ENCODE measurements around the gene XCL1. TPM values are rescaled to one million over a fixed set of nuclear protein-coding genes. Genes with fewer than 3 reads are reported as not detected.

XCL1 gene
- total RNA-seq, 3 donors from 2014 or later = 0.33 TPM; not detected in 2

GRCh38 chr1:168628807-168629206 lies 52.4 kb downstream of the XCL1 start:
- TF ChIP-seq POLR2A (IDR thresholded peaks at IDR 0.05) (no peak), CTCF (IDR thresholded peaks at IDR 0.05) (no peak), POLR2AphosphoS5 (IDR thresholded peaks at IDR 0.05) (no peak)
- H3K4me3 ChIP-seq = no peak overlapping the region
- no peaks in the 10 kb centered on the region for H3K4me1 ChIP-seq
- no peak overlapping the region for H3K27ac ChIP-seq
- no peak for DNase-seq (ENCODE audit: low spot score in 2 of 2)
- H3K27me3 ChIP-seq = no peaks in the 10 kb centered on the region
- H3K9me3 ChIP-seq = no peaks in the 10 kb centered on the region
- intact Hi-C loops (cut with DNase I; ENCODE audit: low total_unique reads) = no loop called here
- no peaks in the 10 kb centered on the region for H3K36me3 ChIP-seq

- Histone ChIP-seq H3K36me3 (no peaks in the 10 kb centered on the region), H3K27me3 (no peaks in the 10 kb centered on the region), H3K9me3 (no peaks in the 10 kb centered on the region), H3K27ac (no peak overlapping the region), H3K4me1 (no peaks in the 10 kb centered on the region), H3K4me3 (no peak overlapping the region)
- TF ChIP-seq POLR2A (IDR thresholded peaks at IDR 0.05) = no peak
- DNase-seq (ENCODE audit: low spot score in 2 of 2) = no peak
- intact Hi-C loops (cut with DNase I; ENCODE audit: low total_unique reads) = no loop called here
Observed at GRCh38 chr1:168629466-168629865, 53.1 kb downstream of the XCL1 start.

Other genes starting within 250 kb of the XCL1 start
- 1 to 10 TPM in 1 of 3 donors, not detected in 2; 1.9 TPM for gene XCL2, start 32.6 kb upstream of the XCL1 start, total RNA-seq
- 100 to 1,000 TPM in 1 of 3 donors, 10 to 100 TPM in 2; 26.9 to 740 (median 62.6) TPM for gene DPT, start 152.6 kb downstream of the XCL1 start, total RNA-seq

Measured in breast epithelium (tissue), 4 donors.